ENCODE results near the gene DSE. TPM values are rescaled to one million over a fixed set of nuclear protein-coding genes. Genes with fewer than 3 reads are reported as not detected.

Gene DSE
- total RNA-seq, 1 experiment from 2014 or later = 38.5 TPM

GRCh38 chr6:116409756-116410155 is 39.0 kb downstream of the DSE start:
- ChIA-PET RAD21 (ENCODE audit: low non-redundant PET in 1 of 2, low total read pairs in 2 of 2, uncharacterized antibody in 2 of 2, unreplicated experiment in 2 of 2) (no interaction called here), CTCF (no interaction called here), POLR2A (no interaction called here)
- no peaks in the 10 kb centered on the region for H4K20me1 ChIP-seq (ENCODE audit: insufficient read depth)
- intact Hi-C loops (cut with micrococcal nuclease) = no loop called here
- TF ChIP-seq EZH2 (IDR thresholded peaks at IDR 0.05) = no peak
- TF ChIP-seq, protein P1, sequence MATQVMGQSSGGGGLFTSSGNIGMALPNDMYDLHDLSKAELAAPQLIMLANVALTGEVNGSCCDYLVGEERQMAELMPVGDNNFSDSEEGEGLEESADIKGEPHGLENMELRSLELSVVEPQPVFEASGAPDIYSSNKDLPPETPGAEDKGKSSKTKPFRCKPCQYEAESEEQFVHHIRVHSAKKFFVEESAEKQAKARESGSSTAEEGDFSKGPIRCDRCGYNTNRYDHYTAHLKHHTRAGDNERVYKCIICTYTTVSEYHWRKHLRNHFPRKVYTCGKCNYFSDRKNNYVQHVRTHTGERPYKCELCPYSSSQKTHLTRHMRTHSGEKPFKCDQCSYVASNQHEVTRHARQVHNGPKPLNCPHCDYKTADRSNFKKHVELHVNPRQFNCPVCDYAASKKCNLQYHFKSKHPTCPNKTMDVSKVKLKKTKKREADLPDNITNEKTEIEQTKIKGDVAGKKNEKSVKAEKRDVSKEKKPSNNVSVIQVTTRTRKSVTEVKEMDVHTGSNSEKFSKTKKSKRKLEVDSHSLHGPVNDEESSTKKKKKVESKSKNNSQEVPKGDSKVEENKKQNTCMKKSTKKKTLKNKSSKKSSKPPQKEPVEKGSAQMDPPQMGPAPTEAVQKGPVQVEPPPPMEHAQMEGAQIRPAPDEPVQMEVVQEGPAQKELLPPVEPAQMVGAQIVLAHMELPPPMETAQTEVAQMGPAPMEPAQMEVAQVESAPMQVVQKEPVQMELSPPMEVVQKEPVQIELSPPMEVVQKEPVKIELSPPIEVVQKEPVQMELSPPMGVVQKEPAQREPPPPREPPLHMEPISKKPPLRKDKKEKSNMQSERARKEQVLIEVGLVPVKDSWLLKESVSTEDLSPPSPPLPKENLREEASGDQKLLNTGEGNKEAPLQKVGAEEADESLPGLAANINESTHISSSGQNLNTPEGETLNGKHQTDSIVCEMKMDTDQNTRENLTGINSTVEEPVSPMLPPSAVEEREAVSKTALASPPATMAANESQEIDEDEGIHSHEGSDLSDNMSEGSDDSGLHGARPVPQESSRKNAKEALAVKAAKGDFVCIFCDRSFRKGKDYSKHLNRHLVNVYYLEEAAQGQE (IDR thresholded peaks at IDR 0.05; ENCODE audit: low read depth) = no peak
- no peak for TF ChIP-seq YY1 (IDR thresholded peaks at IDR 0.05; ENCODE audit: extremely low read depth, insufficient replicate concordance, low read depth, low read length)
- TF ChIP-seq ZFX (IDR thresholded peaks at IDR 0.05) = no peak
- no peak for TF ChIP-seq FOSL1 (IDR thresholded peaks at IDR 0.05; ENCODE audit: low read depth)
- TF ChIP-seq SIN3A (IDR thresholded peaks at IDR 0.05; ENCODE audit: low read depth) = no peak
- TF ChIP-seq SRF (IDR thresholded peaks at IDR 0.05; ENCODE audit: low read depth) = no peak
- TF ChIP-seq, protein P2, sequence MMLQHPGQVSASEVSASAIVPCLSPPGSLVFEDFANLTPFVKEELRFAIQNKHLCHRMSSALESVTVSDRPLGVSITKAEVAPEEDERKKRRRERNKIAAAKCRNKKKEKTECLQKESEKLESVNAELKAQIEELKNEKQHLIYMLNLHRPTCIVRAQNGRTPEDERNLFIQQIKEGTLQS (IDR thresholded peaks at IDR 0.05) = no peak
- TF ChIP-seq, protein P3, sequence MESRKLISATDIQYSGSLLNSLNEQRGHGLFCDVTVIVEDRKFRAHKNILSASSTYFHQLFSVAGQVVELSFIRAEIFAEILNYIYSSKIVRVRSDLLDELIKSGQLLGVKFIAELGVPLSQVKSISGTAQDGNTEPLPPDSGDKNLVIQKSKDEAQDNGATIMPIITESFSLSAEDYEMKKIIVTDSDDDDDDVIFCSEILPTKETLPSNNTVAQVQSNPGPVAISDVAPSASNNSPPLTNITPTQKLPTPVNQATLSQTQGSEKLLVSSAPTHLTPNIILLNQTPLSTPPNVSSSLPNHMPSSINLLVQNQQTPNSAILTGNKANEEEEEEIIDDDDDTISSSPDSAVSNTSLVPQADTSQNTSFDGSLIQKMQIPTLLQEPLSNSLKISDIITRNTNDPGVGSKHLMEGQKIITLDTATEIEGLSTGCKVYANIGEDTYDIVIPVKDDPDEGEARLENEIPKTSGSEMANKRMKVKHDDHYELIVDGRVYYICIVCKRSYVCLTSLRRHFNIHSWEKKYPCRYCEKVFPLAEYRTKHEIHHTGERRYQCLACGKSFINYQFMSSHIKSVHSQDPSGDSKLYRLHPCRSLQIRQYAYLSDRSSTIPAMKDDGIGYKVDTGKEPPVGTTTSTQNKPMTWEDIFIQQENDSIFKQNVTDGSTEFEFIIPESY (IDR thresholded peaks at IDR 0.05; ENCODE audit: extremely low read depth, insufficient replicate concordance, low read length) = no peak
- TF ChIP-seq RAD21 (IDR thresholded peaks at IDR 0.05; ENCODE audit: low read depth) = no peak
- TF ChIP-seq EGR1 (IDR thresholded peaks at IDR 0.05; ENCODE audit: low read depth) = no peak
- TF ChIP-seq ELF1 (IDR thresholded peaks at IDR 0.05; ENCODE audit: borderline replicate concordance, low read depth) = no peak
- no peak for TF ChIP-seq SP1 (IDR thresholded peaks at IDR 0.05; ENCODE audit: low read depth)
- no peak for TF ChIP-seq MAX (IDR thresholded peaks at IDR 0.05)
- TF ChIP-seq EZH2phosphoT487 (IDR thresholded peaks at IDR 0.05; ENCODE audit: borderline replicate concordance) = no peak
- no peak for TF ChIP-seq ZNF274 (IDR thresholded peaks at IDR 0.05; ENCODE audit: low read depth, low read length)
- TF ChIP-seq CBX3 (IDR thresholded peaks at IDR 0.05; ENCODE audit: low read depth) = no peak
- no peak for TF ChIP-seq JUND (IDR thresholded peaks at IDR 0.05)
- H3K4me3 ChIP-seq (replicated peaks in 1 of 2; ENCODE audit: low read depth in 1 of 2, low read length in 2 of 2) = no peak overlapping the region
- H2AFZ ChIP-seq (ENCODE audit: low read depth, low read length, poor library complexity, severe bottlenecking) = no peak overlapping the region
- BruUV-seq (replicated peaks) = no TSS peak
- no peak overlapping the region for H3K27ac ChIP-seq (ENCODE audit: low read depth, low read length)
- no peaks in the 10 kb centered on the region for H3K9me2 ChIP-seq (ENCODE audit: insufficient read depth)
- peaks cover 11 to 27% of the 10 kb centered on the region in 2 experiments for H3K4me1 ChIP-seq (ENCODE audit: control insufficient read depth in 1 of 2, insufficient read depth in 2 of 2, low read length in 2 of 2)
- H3K4me2 ChIP-seq (ENCODE audit: low read length) = no peak overlapping the region
- no peaks in the 10 kb centered on the region for H3K36me3 ChIP-seq (ENCODE audit: control insufficient read depth in 1 of 2, insufficient read depth in 2 of 2, low read length in 2 of 2)
- ATAC-seq (no peak), DNase-seq (ENCODE audit: low read depth, low spot score) (no peak)
- no peak overlapping the region for H3K9ac ChIP-seq (ENCODE audit: low read length)
- H3K9me3 ChIP-seq (ENCODE audit: control insufficient read depth in 1 of 2, insufficient read depth in 1 of 2, low read depth in 1 of 2, low read length in 2 of 2) = no peaks in the 10 kb centered on the region
- peaks cover 17% of the 10 kb centered on the region for H3K79me2 ChIP-seq (ENCODE audit: insufficient read depth, low read length)
- H3K27me3 ChIP-seq (ENCODE audit: insufficient read depth, low read length) = no peaks in the 10 kb centered on the region
